Lung microvascular endothelial cell (primary cell): ENCODE results near the gene CABP7. TPM values are rescaled to one million over a fixed set of nuclear protein-coding genes. Genes with fewer than 3 reads are reported as not detected.
A peak's percentile ranks its signal among the peaks of the same experiment; 100 is the strongest.

Experiments used
- DNase-seq, 2 donors: peaks; one replicate each; pipeline versions ENCODE4 v3.0.0 to v3.0.0-alpha.2; 2010; ENCODE audit warnings: low read depth in 2 of 2
- total RNA-seq: library from RNA; depleted of rRNA; stranded (reverse); fragments of >200 nt; gene quantifications from 2 replicates; pipeline ENCODE4 v1.2.1, GENCODE V29; 2014

Gene CABP7
- total RNA-seq, 1 donor from 2014 or later, result not detected

GRCh38 chr22:29702000-29702930 is 17.5 kb upstream of the CABP7 start:
- no peak for DNase-seq

DNA sequence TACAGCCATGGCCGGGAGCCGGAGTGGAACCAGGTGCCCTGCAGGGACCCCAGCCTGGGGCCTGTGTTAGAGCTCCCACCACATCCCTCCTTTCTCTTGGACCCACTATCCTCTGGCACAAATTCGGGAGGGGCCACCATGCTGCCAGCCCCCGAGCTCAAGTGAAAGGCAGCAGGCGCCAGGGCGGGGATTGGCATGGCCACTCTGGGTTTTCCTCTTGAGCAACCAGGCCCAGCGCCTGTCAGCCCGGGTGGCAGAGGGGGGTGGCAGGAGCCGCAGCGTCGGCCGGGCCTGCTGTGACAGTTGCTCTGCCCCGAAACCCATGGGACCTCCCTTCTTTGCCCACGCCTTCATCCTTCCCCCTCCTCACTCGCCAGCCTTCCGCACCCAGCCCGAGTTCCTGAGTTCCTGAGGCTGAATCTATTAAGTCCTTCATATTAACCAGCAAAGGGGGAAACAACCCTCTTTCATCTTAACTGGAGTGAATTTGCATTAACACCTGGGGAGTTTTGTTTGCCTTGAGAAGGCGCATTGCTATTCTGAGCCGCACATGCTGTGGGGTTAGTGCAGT is 16.8 kb upstream of the CABP7 start:
- no peak for DNase-seq

GRCh38 chr22:29703569-29704195 is 16.1 kb upstream of the CABP7 start:
- DNase-seq, result no peak

- DNase-seq, result peak in 1 of 2 donors; percentile 8
Observed at GRCh38 chr22:29704528-29705285, 15.1 kb upstream of the CABP7 start.

GRCh38 chr22:29705651-29706050 is 14.2 kb upstream of the CABP7 start:
- DNase-seq, result no peak

GRCh38 chr22:29706486-29706885 is 13.3 kb upstream of the CABP7 start:
- DNase-seq, result no peak

GRCh38 chr22:29707010-29707409 is 12.8 kb upstream of the CABP7 start:
- DNase-seq, result no peak

DNA sequence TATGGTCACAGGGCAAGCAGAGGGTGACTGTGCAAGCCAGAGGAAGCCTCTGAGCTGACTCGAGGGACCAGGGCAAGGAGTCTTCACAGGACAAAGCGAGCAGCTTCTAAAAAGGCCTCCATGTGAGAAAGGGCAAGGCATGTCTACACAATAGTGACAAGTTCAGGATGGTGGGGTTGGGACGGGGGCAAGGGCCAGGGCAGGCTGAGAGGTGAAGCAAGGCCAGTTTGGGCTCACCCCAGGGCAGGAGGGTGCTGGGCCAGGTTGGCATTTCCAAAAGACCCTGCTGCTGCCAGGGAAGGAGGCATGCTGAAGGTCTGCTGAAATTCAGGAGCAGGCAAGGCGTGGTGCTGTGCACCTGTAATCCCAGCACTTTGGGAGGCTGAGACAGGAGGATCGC is 12.3 kb upstream of the CABP7 start:
- DNase-seq, result no peak

DNA sequence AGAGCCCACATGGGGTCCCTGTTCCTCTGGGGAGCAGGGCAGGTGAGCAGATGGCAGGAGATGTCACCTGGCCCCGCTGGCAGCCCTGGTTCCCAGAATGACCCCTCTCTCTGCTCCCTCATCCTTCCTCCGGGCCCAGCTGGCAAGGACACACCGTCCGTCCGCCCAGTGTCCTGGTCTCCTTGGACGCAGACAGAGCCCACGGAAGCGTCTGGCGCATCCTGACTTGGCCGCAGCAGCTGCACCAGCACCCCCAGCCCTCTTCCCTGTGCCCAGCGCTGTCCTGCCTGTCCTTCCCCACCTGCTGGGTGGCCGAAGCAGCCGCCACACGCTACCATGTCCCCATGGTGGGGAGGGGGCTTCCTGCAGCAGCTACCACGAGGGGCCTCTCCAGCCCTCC is 9.6 kb upstream of the CABP7 start:
- no peak for DNase-seq

- DNase-seq, result no peak
Observed at GRCh38 chr22:29710922-29711593, 8.7 kb upstream of the CABP7 start.

GRCh38 chr22:29712119-29712518 is 7.7 kb upstream of the CABP7 start:
- DNase-seq, result no peak

GRCh38 chr22:29713156-29713727 is 6.6 kb upstream of the CABP7 start:
- no peak for DNase-seq

GRCh38 chr22:29715240-29715639 is 4.6 kb upstream of the CABP7 start:
- DNase-seq, result no peak

DNA sequence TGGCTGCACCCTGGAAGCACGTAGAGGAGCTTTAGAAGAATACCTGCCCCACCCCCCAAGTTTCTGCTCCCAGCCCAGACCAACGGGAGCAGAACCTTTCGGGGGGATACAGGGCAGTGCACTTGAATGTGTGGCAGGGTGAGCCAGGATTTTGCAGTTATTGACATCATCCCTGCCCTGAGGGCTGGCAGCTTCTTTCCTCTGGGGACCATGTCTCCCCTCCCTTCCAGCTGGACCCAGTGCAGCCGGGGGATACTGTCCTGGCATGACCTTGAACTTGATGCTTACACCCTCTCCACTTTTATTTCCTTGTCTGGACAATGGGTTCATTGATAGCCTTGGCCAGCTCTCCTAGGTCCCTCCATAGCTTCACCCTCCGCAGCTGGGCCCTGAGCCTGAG is 4.1 kb upstream of the CABP7 start:
- no peak for DNase-seq

GRCh38 chr22:29716814-29717545 is 2.8 kb upstream of the CABP7 start:
- DNase-seq, result peak; percentile 83 to 87

- no peak for DNase-seq
Observed at GRCh38 chr22:29717789-29718188, 2.0 kb upstream of the CABP7 start.

DNA sequence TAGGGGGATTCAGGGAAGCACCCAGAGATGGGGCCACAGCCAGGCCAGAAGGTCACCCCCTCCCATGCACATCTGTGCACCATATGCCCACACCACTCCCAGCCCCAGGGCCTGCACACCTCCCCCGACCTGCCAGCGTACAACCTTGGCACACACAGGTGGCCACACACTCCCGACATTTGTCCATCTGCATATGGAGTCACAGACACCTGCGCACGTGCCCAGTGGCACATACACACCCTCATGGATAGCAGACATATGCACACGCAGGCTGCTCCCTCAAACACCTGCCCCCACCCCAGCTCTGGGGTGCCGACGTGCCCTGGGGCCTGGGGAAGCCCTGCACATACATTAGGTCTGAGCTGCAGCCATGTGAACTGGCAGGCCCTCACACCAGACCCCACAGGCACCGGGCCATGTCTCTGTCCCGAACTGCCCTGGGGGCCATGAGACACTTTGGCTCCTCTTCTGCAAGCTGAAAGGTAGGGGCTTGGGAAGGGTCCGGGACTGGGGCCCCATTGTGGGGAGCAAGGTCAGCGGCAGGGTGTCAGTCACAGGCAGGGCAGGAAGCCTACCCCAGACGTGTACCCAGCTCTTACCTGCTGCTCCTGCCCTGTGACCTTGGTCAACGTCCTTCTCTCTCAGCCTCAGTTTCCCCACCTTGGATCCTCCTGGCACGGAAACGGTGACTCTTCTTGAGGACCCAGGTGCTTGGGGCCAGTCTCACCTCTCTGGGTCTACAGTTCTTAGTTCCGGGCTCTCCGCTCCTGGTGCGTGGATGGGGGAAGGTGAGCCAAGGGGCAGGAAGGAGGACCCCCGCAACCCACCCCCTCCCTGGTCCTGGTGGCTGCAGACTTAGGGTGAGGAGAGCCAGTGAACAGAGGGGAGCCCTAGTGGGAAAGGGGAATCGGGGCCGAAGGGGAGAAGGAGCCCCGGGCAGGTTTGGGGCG is 579 bp upstream of the CABP7 start:
- DNase-seq, result no peak

- DNase-seq, result no peak
Observed at GRCh38 chr22:29720811-29721323, 1.1 kb downstream of the CABP7 start.

DNA sequence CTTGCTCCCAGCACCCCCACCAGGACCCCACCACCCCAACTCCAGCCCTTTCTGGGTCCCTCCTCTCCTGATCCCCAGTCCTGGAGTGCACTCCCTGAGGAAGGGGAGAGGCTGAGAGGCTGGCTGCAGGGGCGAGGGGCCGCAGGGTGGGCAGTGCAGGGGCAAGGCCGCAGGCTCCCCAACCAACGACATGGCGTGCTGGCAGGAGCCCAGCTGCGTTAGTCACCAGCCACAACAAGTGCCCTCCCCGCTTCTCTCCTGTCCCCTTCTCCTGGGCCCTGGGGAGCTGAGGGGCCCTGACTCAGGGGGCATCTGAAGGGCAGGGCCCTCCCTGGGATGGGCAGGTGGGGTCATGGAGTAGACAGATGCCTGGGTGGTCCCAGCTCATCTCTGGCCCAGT is 2.3 kb downstream of the CABP7 start:
- DNase-seq, result no peak
